ENCODE data around the gene PCGF3. TPM values are rescaled to one million over a fixed set of nuclear protein-coding genes. Genes with fewer than 3 reads are reported as not detected.
"Not testable (repeated sequence)": the region's sequence is repeated elsewhere in the genome, so short reads cannot be mapped to it uniquely, and the experiment has no call there.

The PCGF3 gene
- polyA plus RNA-seq, 4 donors: 27.3 to 71.6 (median 55.3) TPM

DNA sequence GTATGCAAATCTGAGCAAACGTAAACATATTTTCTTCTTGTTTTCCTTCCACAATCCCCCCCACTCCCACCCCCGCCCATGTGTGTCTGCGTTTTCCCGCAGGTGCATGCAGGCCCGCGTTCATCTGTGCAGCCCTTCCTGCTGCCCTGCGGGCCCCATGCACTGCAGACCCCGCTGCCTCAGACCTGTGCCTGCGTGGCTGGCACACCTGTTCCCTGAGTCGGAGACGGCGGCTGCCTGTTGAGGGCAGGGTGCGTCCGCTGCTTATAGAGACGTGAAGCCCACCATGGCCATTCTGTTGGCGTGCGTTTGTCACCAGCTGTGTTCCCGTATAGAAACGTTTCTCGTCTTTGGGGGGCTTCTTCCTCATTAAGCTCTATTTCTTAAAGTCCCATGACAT lies 51.5 kb downstream of the PCGF3 start:
- Histone ChIP-seq H3K9me3 (ENCODE audit: control insufficient read depth in 2 of 2, insufficient read depth in 1 of 2, low read depth in 1 of 2, low read length in 1 of 2) (peaks cover 0 to 5% of the 10 kb centered on the region in 2 donors), H3K4me3 (ENCODE audit: low read depth in 1 of 3, low read length in 3 of 3) (no peak overlapping the region), H3K27me3 (ENCODE audit: control insufficient read depth in 3 of 3, insufficient read depth in 3 of 3, low read length in 3 of 3) (no peaks in the 10 kb centered on the region), H3K4me1 (ENCODE audit: control insufficient read depth in 3 of 3, insufficient read depth in 2 of 3, low read depth in 1 of 3, low read length in 2 of 3) (peaks cover 0 to 1% (median 0%) of the 10 kb centered on the region in 3 donors), H3K36me3 (ENCODE audit: control insufficient read depth in 3 of 3, insufficient read depth in 2 of 3, low read depth in 1 of 3, low read length in 3 of 3) (peaks cover 3 to 72% (median 7%) of the 10 kb centered on the region in 3 donors), H3K27ac (ENCODE audit: low read depth in 1 of 3, low read length in 2 of 3) (no peak overlapping the region)
- 92 to 95% (median 94%) methylated on average over 20 of the region's 20 CpGs for WGBS, 3 donors
- DNase-seq: no peak
- FAIRE-seq: no peak

DNA sequence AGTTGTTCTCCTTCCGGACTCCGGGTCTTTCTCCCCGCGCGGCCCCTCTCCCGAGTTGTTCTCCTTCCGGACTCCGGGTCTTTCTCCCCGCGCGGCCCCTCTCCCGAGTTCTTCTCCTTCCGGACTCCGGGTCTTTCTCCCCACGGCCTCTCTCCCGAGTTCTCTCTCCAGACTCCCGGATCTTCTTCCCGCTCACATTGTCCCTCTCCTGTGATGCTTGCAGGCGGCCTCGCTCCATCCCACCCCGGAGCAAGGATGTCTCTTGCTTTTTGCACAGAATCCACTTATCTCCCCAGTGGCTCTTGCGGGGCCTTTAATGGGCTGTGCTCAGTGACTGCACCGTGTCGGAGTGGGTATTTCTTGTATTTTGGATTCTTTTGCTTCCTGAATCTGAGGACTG lies 54.2 kb downstream of the PCGF3 start:
- DNase-seq; H3K27me3 ChIP-seq (ENCODE audit: control insufficient read depth in 3 of 3, insufficient read depth in 3 of 3, low read length in 3 of 3); H3K4me3 ChIP-seq (ENCODE audit: low read depth in 1 of 3, low read length in 3 of 3); FAIRE-seq; H3K27ac ChIP-seq (ENCODE audit: low read depth in 1 of 3, low read length in 2 of 3); H3K4me1 ChIP-seq (ENCODE audit: control insufficient read depth in 3 of 3, insufficient read depth in 2 of 3, low read depth in 1 of 3, low read length in 2 of 3); H3K9me3 ChIP-seq (ENCODE audit: control insufficient read depth in 2 of 2, insufficient read depth in 1 of 2, low read depth in 1 of 2, low read length in 1 of 2): not testable (repeated sequence)
- peaks cover 2 to 72% (median 6%) of the 10 kb centered on the region in 3 donors for H3K36me3 ChIP-seq (ENCODE audit: control insufficient read depth in 3 of 3, insufficient read depth in 2 of 3, low read depth in 1 of 3, low read length in 3 of 3)
- 87 to 90% (median 89%) methylated on average over 16 to 18 of the region's 24 CpGs for WGBS, 3 donors

DNA sequence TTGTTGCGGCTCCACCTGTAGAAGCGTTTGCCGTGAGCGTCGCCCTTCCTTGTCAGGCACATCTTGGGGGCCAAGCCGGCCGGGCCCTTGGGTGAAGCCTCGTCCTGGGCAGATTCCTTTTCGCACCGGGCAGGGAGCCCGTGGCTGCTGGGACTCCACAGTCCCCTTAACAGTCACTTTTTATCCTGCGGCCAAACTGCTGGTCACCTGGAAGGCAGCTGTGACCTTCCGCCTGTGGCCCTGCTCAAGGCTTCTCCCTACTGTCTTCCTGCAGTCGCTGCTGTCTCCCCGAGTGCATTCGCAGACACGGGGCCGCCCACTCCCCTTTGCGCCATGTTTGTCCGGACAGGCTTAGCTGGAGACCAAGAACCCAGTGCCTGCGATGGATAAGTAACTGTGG lies 55.0 kb downstream of the PCGF3 start:
- FAIRE-seq (no peak), DNase-seq (no peak)
- no peak overlapping the region for H3K27ac ChIP-seq (ENCODE audit: low read depth in 1 of 3, low read length in 2 of 3)
- H3K4me3 ChIP-seq (ENCODE audit: low read depth in 1 of 3, low read length in 3 of 3): no peak overlapping the region
- peaks cover 2 to 73% (median 6%) of the 10 kb centered on the region in 3 donors for H3K36me3 ChIP-seq (ENCODE audit: control insufficient read depth in 3 of 3, insufficient read depth in 2 of 3, low read depth in 1 of 3, low read length in 3 of 3)
- peaks cover 0 to 5% of the 10 kb centered on the region in 2 donors for H3K9me3 ChIP-seq (ENCODE audit: control insufficient read depth in 2 of 2, insufficient read depth in 1 of 2, low read depth in 1 of 2, low read length in 1 of 2)
- 93 to 98% (median 94%) methylated on average over 21 of the region's 21 CpGs for WGBS, 3 donors
- H3K27me3 ChIP-seq (ENCODE audit: control insufficient read depth in 3 of 3, insufficient read depth in 3 of 3, low read length in 3 of 3): no peaks in the 10 kb centered on the region
- H3K4me1 ChIP-seq (ENCODE audit: control insufficient read depth in 3 of 3, insufficient read depth in 2 of 3, low read depth in 1 of 3, low read length in 2 of 3): peaks cover 0 to 7% (median 0%) of the 10 kb centered on the region in 3 donors

DNA sequence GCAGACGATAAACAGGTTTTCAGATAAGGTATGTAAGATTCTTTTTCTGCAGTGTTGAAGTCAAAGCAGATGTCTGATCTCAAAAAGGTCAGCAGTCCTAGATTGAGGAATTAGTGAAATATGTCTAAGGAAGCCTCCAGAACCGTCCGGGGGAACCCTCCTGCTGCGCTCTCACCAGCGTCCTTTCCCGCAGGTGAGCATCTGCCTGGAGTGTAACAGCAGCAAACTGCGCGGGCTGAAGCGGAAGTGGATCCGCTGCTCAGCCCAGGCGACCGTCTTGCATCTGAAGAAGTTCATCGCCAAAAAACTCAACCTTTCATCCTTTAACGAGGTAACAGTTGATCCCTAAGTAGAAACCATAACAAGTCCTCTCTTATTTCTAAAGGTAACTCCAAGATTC lies 55.5 kb downstream of the PCGF3 start:
- FAIRE-seq (no peak), DNase-seq (no peak)
- Histone ChIP-seq H3K9me3 (ENCODE audit: control insufficient read depth in 2 of 2, insufficient read depth in 1 of 2, low read depth in 1 of 2, low read length in 1 of 2) (peaks cover 0 to 5% of the 10 kb centered on the region in 2 donors), H3K36me3 (ENCODE audit: control insufficient read depth in 3 of 3, insufficient read depth in 2 of 3, low read depth in 1 of 3, low read length in 3 of 3) (peaks cover 2 to 76% (median 6%) of the 10 kb centered on the region in 3 donors), H3K4me1 (ENCODE audit: control insufficient read depth in 3 of 3, insufficient read depth in 2 of 3, low read depth in 1 of 3, low read length in 2 of 3) (peaks cover 0 to 9% (median 0%) of the 10 kb centered on the region in 3 donors), H3K4me3 (ENCODE audit: low read depth in 1 of 3, low read length in 3 of 3) (no peak overlapping the region), H3K27me3 (ENCODE audit: control insufficient read depth in 3 of 3, insufficient read depth in 3 of 3, low read length in 3 of 3) (no peaks in the 10 kb centered on the region), H3K27ac (ENCODE audit: low read depth in 1 of 3, low read length in 2 of 3) (no peak overlapping the region)
- WGBS, 3 donors: 90 to 93% (median 93%) methylated on average over 14 of the region's 14 CpGs

DNA sequence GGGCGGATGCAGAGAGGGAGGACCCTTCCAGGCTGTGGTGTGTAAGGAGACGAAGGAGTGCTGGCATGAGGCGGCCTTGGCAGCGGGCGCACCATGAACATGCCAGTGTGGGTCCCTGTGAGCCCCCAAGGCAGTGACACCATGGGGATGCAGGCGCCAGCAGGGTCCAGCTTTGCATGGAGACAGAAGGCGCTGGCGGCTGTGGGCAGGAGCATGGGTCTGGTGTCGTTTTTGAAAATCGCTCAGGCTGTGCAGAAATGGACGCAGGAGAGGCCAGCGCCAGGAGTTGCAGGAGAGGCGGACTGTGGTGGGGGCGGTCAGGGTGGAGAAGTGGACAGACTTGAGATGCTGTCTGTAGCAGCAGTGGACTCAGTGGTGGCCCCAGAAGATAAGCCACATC lies 56.1 kb downstream of the PCGF3 start:
- no peak overlapping the region for H3K27ac ChIP-seq (ENCODE audit: low read depth in 1 of 3, low read length in 2 of 3)
- H3K36me3 ChIP-seq (ENCODE audit: control insufficient read depth in 3 of 3, insufficient read depth in 2 of 3, low read depth in 1 of 3, low read length in 3 of 3): peaks cover 2 to 77% (median 6%) of the 10 kb centered on the region in 3 donors
- DNase-seq: no peak
- H3K9me3 ChIP-seq (ENCODE audit: control insufficient read depth in 2 of 2, insufficient read depth in 1 of 2, low read depth in 1 of 2, low read length in 1 of 2): peaks cover 0 to 5% of the 10 kb centered on the region in 2 donors
- no peaks in the 10 kb centered on the region for H3K27me3 ChIP-seq (ENCODE audit: control insufficient read depth in 3 of 3, insufficient read depth in 3 of 3, low read length in 3 of 3)
- FAIRE-seq: no peak
- no peak overlapping the region for H3K4me3 ChIP-seq (ENCODE audit: low read depth in 1 of 3, low read length in 3 of 3)
- peaks cover 0 to 10% (median 0%) of the 10 kb centered on the region in 3 donors for H3K4me1 ChIP-seq (ENCODE audit: control insufficient read depth in 3 of 3, insufficient read depth in 2 of 3, low read depth in 1 of 3, low read length in 2 of 3)
- WGBS, 3 donors: 97 to 98% (median 98%) methylated on average over 14 of the region's 14 CpGs

DNA sequence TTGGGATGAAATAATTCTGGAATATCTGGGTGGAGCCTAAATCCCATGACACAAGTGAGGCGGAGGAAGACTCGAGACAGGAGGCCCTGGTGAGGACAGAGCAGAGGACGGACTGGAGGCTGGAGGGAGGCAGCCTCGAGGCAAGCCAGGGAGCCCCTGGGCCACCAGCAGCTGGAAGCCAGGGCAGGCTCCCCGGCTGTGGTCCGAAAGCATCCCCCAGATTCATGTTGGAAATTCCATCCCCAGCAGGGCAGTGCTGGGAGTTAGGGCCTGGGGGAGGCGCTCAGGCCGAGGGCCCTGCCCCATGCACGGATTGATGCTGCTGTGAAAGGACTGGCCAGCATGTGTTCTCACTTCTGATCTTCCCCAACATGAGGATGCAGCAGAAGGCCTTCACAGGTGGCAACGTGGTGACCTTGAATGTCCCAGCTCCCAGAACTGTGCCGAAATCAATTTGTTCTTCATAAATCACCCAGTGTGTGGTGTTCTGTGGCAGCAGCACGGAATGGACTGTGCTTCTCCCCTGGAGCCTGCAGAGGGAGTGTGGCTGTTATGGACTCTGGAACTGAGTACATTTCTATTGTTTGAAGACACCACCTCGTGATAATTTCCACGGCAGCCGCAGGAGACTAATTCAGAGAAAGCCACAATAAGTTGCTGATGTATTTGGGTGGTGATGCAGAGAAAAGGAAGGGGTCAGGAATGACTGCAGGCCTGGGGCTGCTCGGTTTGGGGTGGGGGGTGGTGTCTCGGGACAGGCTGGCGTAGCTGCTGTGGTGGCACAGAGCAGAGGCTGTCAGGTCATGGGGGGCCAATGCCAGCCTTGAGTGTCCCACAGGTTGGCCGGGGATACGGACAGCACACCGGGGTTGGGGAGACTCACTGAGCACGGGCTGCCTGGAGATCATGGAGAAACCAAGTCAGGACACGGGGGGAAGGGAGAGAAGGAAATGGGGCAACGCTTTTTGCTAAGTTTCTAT lies 56.9 kb downstream of the PCGF3 start:
- peaks cover 0 to 5% of the 10 kb centered on the region in 2 donors for H3K9me3 ChIP-seq (ENCODE audit: control insufficient read depth in 2 of 2, insufficient read depth in 1 of 2, low read depth in 1 of 2, low read length in 1 of 2)
- H3K4me1 ChIP-seq (ENCODE audit: control insufficient read depth in 3 of 3, insufficient read depth in 2 of 3, low read depth in 1 of 3, low read length in 2 of 3): peaks cover 0 to 15% (median 0%) of the 10 kb centered on the region in 3 donors
- no peaks in the 10 kb centered on the region for H3K27me3 ChIP-seq (ENCODE audit: control insufficient read depth in 3 of 3, insufficient read depth in 3 of 3, low read length in 3 of 3)
- no peak overlapping the region for H3K27ac ChIP-seq (ENCODE audit: low read depth in 1 of 3, low read length in 2 of 3)
- FAIRE-seq (no peak), DNase-seq (peak; percentile 51 to 65)
- 73 to 85% (median 78%) methylated on average over 23 to 24 of the region's 24 CpGs for WGBS, 3 donors
- no peak overlapping the region for H3K4me3 ChIP-seq (ENCODE audit: low read depth in 1 of 3, low read length in 3 of 3)
- peaks cover 3 to 80% (median 6%) of the 10 kb centered on the region in 3 donors for H3K36me3 ChIP-seq (ENCODE audit: control insufficient read depth in 3 of 3, insufficient read depth in 2 of 3, low read depth in 1 of 3, low read length in 3 of 3)

DNA sequence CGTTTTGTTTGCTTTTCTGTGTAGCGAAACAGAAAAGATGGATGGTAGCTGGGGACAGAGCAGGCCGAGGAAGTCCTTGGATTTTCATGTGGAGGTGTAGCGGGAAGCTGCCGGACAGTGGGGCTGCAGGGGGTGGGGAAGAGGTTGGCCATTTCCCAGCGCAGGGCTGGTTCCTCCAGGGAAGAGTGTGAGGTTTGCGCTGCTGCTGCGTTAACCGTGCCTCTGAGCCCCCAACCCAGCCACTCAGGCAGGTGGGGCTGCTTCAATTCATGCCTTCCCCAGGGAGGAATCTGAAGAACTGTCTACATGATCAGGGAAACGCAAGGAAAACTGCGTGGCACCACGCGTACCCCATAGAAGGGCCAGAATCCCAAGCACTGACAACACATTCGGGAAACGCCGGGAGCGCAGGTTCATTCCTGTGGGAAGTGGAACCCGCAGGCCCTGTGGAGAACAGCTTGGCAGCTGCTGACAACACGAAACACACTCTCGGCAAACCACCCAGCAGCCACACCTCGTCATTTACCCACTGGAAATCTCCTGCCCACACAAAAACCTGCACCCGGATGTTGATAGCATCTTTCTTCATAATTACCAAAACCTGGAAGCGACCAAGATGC lies 57.7 kb downstream of the PCGF3 start:
- H3K9me3 ChIP-seq (ENCODE audit: control insufficient read depth in 2 of 2, insufficient read depth in 1 of 2, low read depth in 1 of 2, low read length in 1 of 2): peaks cover 0 to 2% of the 10 kb centered on the region in 2 donors
- FAIRE-seq: no peak

DNA sequence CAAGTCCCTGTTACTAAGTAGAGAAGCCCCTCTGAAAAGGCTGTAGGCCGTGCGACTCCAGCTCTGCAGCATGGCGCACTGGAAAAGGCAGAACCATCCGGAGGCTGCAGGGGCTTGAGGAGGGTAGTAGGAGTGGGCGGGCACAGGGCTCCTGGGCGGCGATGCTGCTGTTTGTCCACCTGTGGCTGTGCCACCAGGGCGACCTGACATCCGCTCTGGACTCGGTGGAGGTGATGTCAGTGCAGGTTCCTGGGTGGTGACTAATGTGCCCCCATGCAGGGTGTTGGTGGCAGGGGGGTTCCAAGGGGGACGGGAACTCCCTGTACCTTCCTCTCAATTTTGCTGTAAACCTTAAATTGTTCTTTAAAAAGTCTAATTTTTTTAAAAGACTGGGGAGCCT lies 58.3 kb downstream of the PCGF3 start:
- no peak for FAIRE-seq
- no peak overlapping the region for H3K27ac ChIP-seq (ENCODE audit: low read depth in 1 of 3, low read length in 2 of 3)

More for the DNA sequence above, 57.7 kb downstream of the PCGF3 start:
- WGBS, 3 donors: 91 to 94% (median 91%) methylated on average over 23 of the region's 23 CpGs
- Histone ChIP-seq H3K36me3 (ENCODE audit: control insufficient read depth in 3 of 3, insufficient read depth in 2 of 3, low read depth in 1 of 3, low read length in 3 of 3) (peaks cover 5 to 77% (median 6%) of the 10 kb centered on the region in 3 donors), H3K4me3 (ENCODE audit: low read depth in 1 of 3, low read length in 3 of 3) (no peak overlapping the region), H3K4me1 (ENCODE audit: control insufficient read depth in 3 of 3, insufficient read depth in 2 of 3, low read depth in 1 of 3, low read length in 2 of 3) (peaks cover 0 to 15% (median 0%) of the 10 kb centered on the region in 3 donors), H3K27ac (ENCODE audit: low read depth in 1 of 3, low read length in 2 of 3) (no peak overlapping the region), H3K27me3 (ENCODE audit: control insufficient read depth in 3 of 3, insufficient read depth in 3 of 3, low read length in 3 of 3) (no peaks in the 10 kb centered on the region)
- DNase-seq: no peak

More for the DNA sequence above, 58.3 kb downstream of the PCGF3 start:
- no peak overlapping the region for H3K4me3 ChIP-seq (ENCODE audit: low read depth in 1 of 3, low read length in 3 of 3)
- H3K9me3 ChIP-seq (ENCODE audit: control insufficient read depth in 2 of 2, insufficient read depth in 1 of 2, low read depth in 1 of 2, low read length in 1 of 2): no peaks in the 10 kb centered on the region
- peaks cover 0 to 15% (median 0%) of the 10 kb centered on the region in 3 donors for H3K4me1 ChIP-seq (ENCODE audit: control insufficient read depth in 3 of 3, insufficient read depth in 2 of 3, low read depth in 1 of 3, low read length in 2 of 3)
- peaks cover 6 to 78% (median 6%) of the 10 kb centered on the region in 3 donors for H3K36me3 ChIP-seq (ENCODE audit: control insufficient read depth in 3 of 3, insufficient read depth in 2 of 3, low read depth in 1 of 3, low read length in 3 of 3)
- no peak for DNase-seq
- no peaks in the 10 kb centered on the region for H3K27me3 ChIP-seq (ENCODE audit: control insufficient read depth in 3 of 3, insufficient read depth in 3 of 3, low read length in 3 of 3)
- WGBS, 3 donors: 89 to 97% (median 95%) methylated on average over 11 of the region's 11 CpGs

All from small intestine (tissue), 7 donors.